Astrocyte (in vitro differentiated cells and primary cell): ENCODE results near the gene DNHD1. TPM values are rescaled to one million over a fixed set of nuclear protein-coding genes. Genes with fewer than 3 reads are reported as not detected.

Source experiments
- DNase-seq: peaks from one replicate; pipeline ENCODE4 v3.0.0-alpha.2; 2010; ENCODE audit warnings: low read depth
- FAIRE-seq: peaks from 2 replicates; lab custom pipeline; 2011; peaks lifted over from hg19 to GRCh38; lab: Jason Lieb, UNC
- H2AFZ ChIP-seq: 2 replicates; pipeline ENCODE4 v1.6.0; 2012; ENCODE audit warnings: low read depth, low read length, inconsistent platforms
- H3K27ac ChIP-seq: 2 replicates; pipeline ENCODE4 v1.5.1; 2011; ENCODE audit warnings: low read depth, low read length, inconsistent platforms
- H3K27me3 ChIP-seq: 2 replicates; pipeline ENCODE4 v1.6.0; 2011; ENCODE audit warnings: low read length, inconsistent platforms; ENCODE audit not compliant: insufficient read depth
- H3K36me3 ChIP-seq: 2 replicates; pipeline ENCODE4 v1.5.1; 2011; ENCODE audit warnings: low read length, inconsistent platforms; ENCODE audit not compliant: insufficient read depth
- H3K4me1 ChIP-seq: 2 replicates; pipeline ENCODE4 v1.5.1; 2011; ENCODE audit warnings: low read length, inconsistent platforms; ENCODE audit not compliant: insufficient read depth
- H3K4me2 ChIP-seq: 2 replicates; pipeline ENCODE4 v1.6.0; 2012; ENCODE audit warnings: low read length, inconsistent platforms
- H3K4me3 ChIP-seq: 2 replicates; pipeline ENCODE4 v1.5.1; 2011; ENCODE audit warnings: low read depth, mild to moderate bottlenecking, low read length, inconsistent platforms; ENCODE audit not compliant: insufficient read depth
- H3K79me2 ChIP-seq: 2 replicates; pipeline ENCODE4 v1.6.0; 2012; ENCODE audit warnings: mild to moderate bottlenecking, low read length, inconsistent platforms; ENCODE audit not compliant: insufficient read depth
- H3K9ac ChIP-seq: 2 replicates; pipeline ENCODE4 v1.6.0; 2012; ENCODE audit warnings: mild to moderate bottlenecking, low read length, inconsistent platforms
- H3K9me3 ChIP-seq: 2 replicates; pipeline ENCODE4 v1.5.1; 2012; ENCODE audit warnings: low read depth, mild to moderate bottlenecking, low read length, inconsistent platforms; ENCODE audit not compliant: insufficient read depth
- H4K20me1 ChIP-seq: 2 replicates; pipeline ENCODE4 v1.6.0; 2012; ENCODE audit warnings: low read length, inconsistent platforms; ENCODE audit not compliant: insufficient read depth
- H3K27ac Mint-ChIP-seq: one replicate; pipeline ENCODE4 v1.8.0; 2021; ENCODE audit warnings: mild to moderate bottlenecking, mixed read lengths; ENCODE audit not compliant: unreplicated experiment
- H3K27me3 Mint-ChIP-seq: one replicate; pipeline ENCODE4 v1.8.0; 2021; ENCODE audit warnings: low read depth, mixed read lengths; ENCODE audit not compliant: unreplicated experiment
- H3K36me3 Mint-ChIP-seq: one replicate; pipeline ENCODE4 v1.8.0; 2021; ENCODE audit warnings: low read depth, mixed read lengths; ENCODE audit not compliant: unreplicated experiment
- H3K4me1 Mint-ChIP-seq: one replicate; pipeline ENCODE4 v1.8.0; 2021; ENCODE audit warnings: low read depth, mixed read lengths; ENCODE audit not compliant: unreplicated experiment
- H3K4me3 Mint-ChIP-seq: one replicate; pipeline ENCODE4 v1.8.0; 2021; ENCODE audit warnings: mild to moderate bottlenecking, moderate library complexity, mixed read lengths; ENCODE audit not compliant: unreplicated experiment
- H3K9me3 Mint-ChIP-seq: one replicate; pipeline ENCODE4 v1.8.0; 2021; ENCODE audit warnings: mild to moderate bottlenecking, mixed read lengths; ENCODE audit not compliant: unreplicated experiment
- CTCF ChIP-seq: IDR thresholded peaks from 2 replicates; pipeline ENCODE4 v1.5.1; 2011; ENCODE audit warnings: low read depth, mild to moderate bottlenecking, inconsistent platforms, low read length, moderate library complexity; ENCODE audit not compliant: insufficient read depth
- EZH2 ChIP-seq: IDR thresholded peaks from 2 replicates; pipeline ENCODE4 v1.6.1; 2012; ENCODE audit warnings: mild to moderate bottlenecking, low read length, inconsistent platforms; ENCODE audit not compliant: insufficient read depth
- total RNA-seq: library from RNA; stranded (reverse); gene quantifications from 2 replicates; pipeline ENCODE4 v1.2.1, GENCODE V29; 2021

The DNHD1 gene
- total RNA-seq, 1 donor from 2014 or later, result 8.2 TPM

- H3K36me3 ChIP-seq, result no peaks in the 10 kb centered on the region
- no peaks in the 10 kb centered on the region for H3K27me3 Mint-ChIP-seq
- TF ChIP-seq CTCF (no peak), EZH2 (no peak)
- H4K20me1 ChIP-seq, result no peaks in the 10 kb centered on the region
- H3K4me1 ChIP-seq, result peaks cover 3% of the 10 kb centered on the region
- peaks cover 2% of the 10 kb centered on the region for H3K4me1 Mint-ChIP-seq
- H3K4me3 ChIP-seq, result no peak overlapping the region
- H3K27me3 ChIP-seq, result no peaks in the 10 kb centered on the region
- no peaks in the 10 kb centered on the region for H3K9me3 ChIP-seq
- no peak overlapping the region for H3K4me3 Mint-ChIP-seq
- H3K79me2 ChIP-seq, result no peaks in the 10 kb centered on the region
- DNase-seq (no peak), FAIRE-seq (no peak)
- no peak overlapping the region for H3K9ac ChIP-seq
- H3K9me3 Mint-ChIP-seq, result peaks cover 2% of the 10 kb centered on the region
- H3K27ac Mint-ChIP-seq, result no peak overlapping the region
- no peak overlapping the region for H3K27ac ChIP-seq
- H3K4me2 ChIP-seq, result no peak overlapping the region
- no peak overlapping the region for H2AFZ ChIP-seq
- peaks cover 22% of the 10 kb centered on the region for H3K36me3 Mint-ChIP-seq
These were observed 60.9 kb downstream of the DNHD1 start for GRCh38 chr11:6557761-6558674.

- TF ChIP-seq EZH2, result no peak
- TF ChIP-seq CTCF, result no peak
- no peak for FAIRE-seq
These were observed 62.3 kb downstream of the DNHD1 start for GRCh38 chr11:6559369-6559768.

GRCh38 chr11:6561288-6561687 is 64.2 kb downstream of the DNHD1 start:
- H3K9me3 Mint-ChIP-seq, result peaks cover 2% of the 10 kb centered on the region
- Histone ChIP-seq H3K36me3 (peaks cover 2% of the 10 kb centered on the region), H3K27ac (no peak overlapping the region), H3K4me1 (peaks cover 3% of the 10 kb centered on the region), H3K79me2 (no peaks in the 10 kb centered on the region), H3K4me3 (no peak overlapping the region), H3K27me3 (no peaks in the 10 kb centered on the region), H2AFZ (no peak overlapping the region), H4K20me1 (no peaks in the 10 kb centered on the region), H3K9ac (no peak overlapping the region), H3K9me3 (no peaks in the 10 kb centered on the region), H3K4me2 (no peak overlapping the region)
- H3K27me3 Mint-ChIP-seq, result no peaks in the 10 kb centered on the region
- FAIRE-seq (no peak), DNase-seq (no peak)
- H3K27ac Mint-ChIP-seq, result no peak overlapping the region
- no peak for TF ChIP-seq CTCF
- H3K4me3 Mint-ChIP-seq, result no peak overlapping the region
- peaks cover 2% of the 10 kb centered on the region for H3K4me1 Mint-ChIP-seq
- peaks cover 26% of the 10 kb centered on the region for H3K36me3 Mint-ChIP-seq

More at GRCh38 chr11:6559369-6559768, 62.3 kb downstream of the DNHD1 start:
- Mint-ChIP-seq H3K4me1 (peaks cover 2% of the 10 kb centered on the region), H3K4me3 (no peak overlapping the region), H3K27me3 (no peaks in the 10 kb centered on the region), H3K9me3 (peaks cover 2% of the 10 kb centered on the region), H3K36me3 (peaks cover 26% of the 10 kb centered on the region), H3K27ac (no peak overlapping the region)
- Histone ChIP-seq H3K4me1 (peaks cover 3% of the 10 kb centered on the region), H4K20me1 (no peaks in the 10 kb centered on the region), H3K9ac (no peak overlapping the region), H3K79me2 (no peaks in the 10 kb centered on the region), H2AFZ (no peak overlapping the region), H3K27me3 (no peaks in the 10 kb centered on the region), H3K4me3 (no peak overlapping the region), H3K27ac (no peak overlapping the region), H3K4me2 (no peak overlapping the region), H3K36me3 (no peaks in the 10 kb centered on the region), H3K9me3 (no peaks in the 10 kb centered on the region)
- DNase-seq, result no peak
